HepG2 (cell line): ENCODE measurements around the gene ELP5.

Experiments used
- CTCF ChIP-seq: sonication (generic); formaldehyde crosslinking; IDR thresholded peaks from 2 replicates; pipeline ENCODE4 v1.5.0; 2020; ENCODE audit warnings: mild to moderate bottlenecking, missing genetic modification reagents, moderate library complexity
- POLR2AphosphoS5 ChIP-seq: IDR thresholded peaks from 2 replicates; pipeline ENCODE4 v1.6.1; 2012; ENCODE audit warnings: low read depth, low read length
- SUZ12 ChIP-seq: fragments of 150-350 bp; IDR thresholded peaks from 2 replicates; pipeline ENCODE4 v1.6.1; 2014; ENCODE audit warnings: low read depth, low read length
- ZFX ChIP-seq: sonication (generic); formaldehyde crosslinking; IDR thresholded peaks from 2 replicates; pipeline ENCODE4 v1.4.0; 2020; ENCODE audit warnings: mild to moderate bottlenecking, low read depth, missing genetic modification reagents, moderate library complexity

DNA sequence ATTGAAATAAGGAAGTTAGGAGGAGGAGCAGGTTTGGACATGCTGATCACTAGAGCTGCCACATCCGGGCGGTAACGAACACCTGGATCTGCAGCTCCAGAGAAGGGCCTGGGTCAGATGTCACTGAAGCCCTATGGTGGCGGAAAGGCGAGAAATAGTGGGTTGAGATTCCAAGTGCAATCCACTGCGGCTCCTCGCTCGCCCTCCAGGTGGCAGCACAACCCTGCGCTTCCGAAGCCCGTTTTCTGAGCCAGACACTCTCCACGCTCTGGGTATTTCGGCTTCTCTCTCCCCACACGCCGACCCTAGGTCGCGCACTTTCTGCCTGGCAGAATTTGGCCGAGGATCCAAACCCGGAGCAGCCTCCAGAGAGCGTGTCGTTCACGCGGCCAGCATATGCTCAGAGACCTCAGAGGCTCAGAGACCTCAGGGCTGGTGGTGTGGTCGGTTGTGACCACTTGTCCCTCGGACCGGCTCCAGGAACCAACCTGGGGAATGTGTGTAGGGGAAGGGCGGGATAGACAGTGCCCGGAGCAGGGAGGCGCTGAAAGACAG, 28.6 kb downstream of the ELP5 start:
- TF ChIP-seq CTCF (CRISPR knock-in tag) = peak; percentile 98
- TF ChIP-seq SUZ12 = no peak
- TF ChIP-seq ZFX = no peak; the same call in 1 of the 2 replicates
- TF ChIP-seq POLR2AphosphoS5 = no peak
